Stimulated activated CD4-positive, alpha-beta T cell treated with anti-CD3 and anti-CD28 coated beads, Interleukin-4, amount 100 ng/mL, for 24 hours (primary cell): ENCODE measurements around the gene ZDHHC18.

Experiments
- DNase-seq: peaks from one replicate; pipeline ENCODE4 v3.0.0-alpha.2; 2020

The ZDHHC18 gene, protein sequence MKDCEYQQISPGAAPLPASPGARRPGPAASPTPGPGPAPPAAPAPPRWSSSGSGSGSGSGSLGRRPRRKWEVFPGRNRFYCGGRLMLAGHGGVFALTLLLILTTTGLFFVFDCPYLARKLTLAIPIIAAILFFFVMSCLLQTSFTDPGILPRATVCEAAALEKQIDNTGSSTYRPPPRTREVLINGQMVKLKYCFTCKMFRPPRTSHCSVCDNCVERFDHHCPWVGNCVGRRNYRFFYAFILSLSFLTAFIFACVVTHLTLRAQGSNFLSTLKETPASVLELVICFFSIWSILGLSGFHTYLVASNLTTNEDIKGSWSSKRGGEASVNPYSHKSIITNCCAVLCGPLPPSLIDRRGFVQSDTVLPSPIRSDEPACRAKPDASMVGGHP

DNA sequence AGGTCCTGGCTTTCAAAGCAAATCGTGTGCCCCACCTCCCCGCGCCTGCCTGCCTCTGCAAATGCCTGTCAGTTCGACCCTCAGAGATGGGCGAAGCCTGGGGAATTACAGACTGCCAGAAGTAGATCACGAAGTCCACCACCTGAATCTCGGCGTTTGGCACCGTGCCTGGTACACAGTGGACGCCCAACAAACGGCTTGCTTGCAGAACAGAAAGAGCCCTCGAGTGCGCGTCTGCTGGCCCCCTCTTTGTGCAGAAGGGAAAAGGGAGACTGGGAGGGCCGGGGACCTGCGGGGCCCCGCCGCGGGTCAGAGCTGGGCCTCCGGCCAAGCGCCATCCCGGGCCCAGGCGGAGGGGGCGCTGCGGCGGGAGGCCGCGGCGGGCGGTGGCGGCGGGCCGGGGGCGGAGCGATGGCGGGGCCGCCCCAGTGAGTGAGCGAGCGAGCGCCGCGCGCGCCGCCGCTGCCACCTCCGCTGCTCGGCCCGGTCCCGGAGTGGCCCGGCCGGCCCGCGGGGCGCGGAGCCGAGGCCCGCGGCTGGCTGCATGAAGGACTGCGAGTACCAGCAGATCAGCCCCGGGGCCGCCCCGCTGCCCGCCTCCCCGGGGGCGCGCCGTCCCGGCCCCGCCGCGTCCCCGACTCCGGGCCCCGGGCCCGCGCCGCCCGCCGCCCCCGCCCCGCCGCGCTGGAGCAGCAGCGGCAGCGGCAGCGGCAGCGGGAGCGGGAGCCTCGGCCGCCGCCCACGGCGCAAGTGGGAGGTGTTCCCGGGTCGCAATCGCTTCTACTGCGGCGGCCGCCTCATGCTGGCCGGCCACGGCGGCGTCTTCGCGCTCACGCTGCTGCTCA, at the start of gene ZDHHC18:
Gene ZDHHC18, plus strand, starts transcription at position 428 of the 845 bp plus-strand sequence. Its CDS starts 117 bp downstream, at position 545.
- DNase-seq, result peak; percentile 69

DNA sequence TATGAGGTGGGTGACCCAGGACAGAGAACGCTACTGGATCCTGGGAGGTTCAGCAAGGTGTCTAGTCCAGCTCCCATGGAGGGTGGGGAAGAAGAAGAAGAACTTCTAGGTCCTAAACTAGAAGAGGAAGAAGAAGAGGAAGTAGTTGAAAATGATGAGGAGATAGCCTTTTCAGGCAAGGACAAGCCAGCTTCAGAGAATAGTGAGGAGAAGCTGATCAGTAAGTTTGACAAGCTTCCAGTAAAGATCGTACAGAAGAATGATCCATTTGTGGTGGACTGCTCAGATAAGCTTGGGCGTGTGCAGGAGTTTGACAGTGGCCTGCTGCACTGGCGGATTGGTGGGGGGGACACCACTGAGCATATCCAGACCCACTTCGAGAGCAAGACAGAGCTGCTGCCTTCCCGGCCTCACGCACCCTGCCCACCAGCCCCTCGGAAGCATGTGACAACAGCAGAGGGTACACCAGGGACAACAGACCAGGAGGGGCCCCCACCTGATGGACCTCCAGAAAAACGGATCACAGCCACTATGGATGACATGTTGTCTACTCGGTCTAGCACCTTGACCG, 47.3 kb upstream of the ZDHHC18 start:
- no peak for DNase-seq

DNA sequence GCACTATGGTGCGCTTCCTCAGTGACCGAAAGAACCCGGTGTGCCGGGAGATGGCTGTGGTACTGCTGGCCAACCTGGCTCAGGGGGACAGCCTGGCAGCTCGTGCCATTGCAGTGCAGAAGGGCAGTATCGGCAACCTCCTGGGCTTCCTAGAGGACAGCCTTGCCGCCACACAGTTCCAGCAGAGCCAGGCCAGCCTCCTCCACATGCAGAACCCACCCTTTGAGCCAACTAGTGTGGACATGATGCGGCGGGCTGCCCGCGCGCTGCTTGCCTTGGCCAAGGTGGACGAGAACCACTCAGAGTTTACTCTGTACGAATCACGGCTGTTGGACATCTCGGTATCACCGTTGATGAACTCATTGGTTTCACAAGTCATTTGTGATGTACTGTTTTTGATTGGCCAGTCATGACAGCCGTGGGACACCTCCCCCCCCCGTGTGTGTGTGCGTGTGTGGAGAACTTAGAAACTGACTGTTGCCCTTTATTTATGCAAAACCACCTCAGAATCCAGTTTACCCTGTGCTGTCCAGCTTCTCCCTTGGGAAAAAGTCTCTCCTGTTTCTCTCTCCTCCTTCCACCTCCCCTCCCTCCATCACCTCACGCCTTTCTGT, 46.0 kb upstream of the ZDHHC18 start:
- DNase-seq, result no peak

DNA sequence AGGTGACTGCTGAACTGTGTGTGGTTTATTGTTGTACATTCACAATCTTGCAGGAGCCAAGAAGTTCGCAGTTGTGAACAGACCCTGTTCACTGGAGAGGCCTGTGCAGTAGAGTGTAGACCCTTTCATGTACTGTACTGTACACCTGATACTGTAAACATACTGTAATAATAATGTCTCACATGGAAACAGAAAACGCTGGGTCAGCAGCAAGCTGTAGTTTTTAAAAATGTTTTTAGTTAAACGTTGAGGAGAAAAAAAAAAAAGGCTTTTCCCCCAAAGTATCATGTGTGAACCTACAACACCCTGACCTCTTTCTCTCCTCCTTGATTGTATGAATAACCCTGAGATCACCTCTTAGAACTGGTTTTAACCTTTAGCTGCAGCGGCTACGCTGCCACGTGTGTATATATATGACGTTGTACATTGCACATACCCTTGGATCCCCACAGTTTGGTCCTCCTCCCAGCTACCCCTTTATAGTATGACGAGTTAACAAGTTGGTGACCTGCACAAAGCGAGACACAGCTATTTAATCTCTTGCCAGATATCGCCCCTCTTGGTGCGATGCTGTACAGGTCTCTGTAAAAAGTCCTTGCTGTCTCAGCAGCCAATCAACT, 45.2 kb upstream of the ZDHHC18 start:
- DNase-seq, result no peak

DNA sequence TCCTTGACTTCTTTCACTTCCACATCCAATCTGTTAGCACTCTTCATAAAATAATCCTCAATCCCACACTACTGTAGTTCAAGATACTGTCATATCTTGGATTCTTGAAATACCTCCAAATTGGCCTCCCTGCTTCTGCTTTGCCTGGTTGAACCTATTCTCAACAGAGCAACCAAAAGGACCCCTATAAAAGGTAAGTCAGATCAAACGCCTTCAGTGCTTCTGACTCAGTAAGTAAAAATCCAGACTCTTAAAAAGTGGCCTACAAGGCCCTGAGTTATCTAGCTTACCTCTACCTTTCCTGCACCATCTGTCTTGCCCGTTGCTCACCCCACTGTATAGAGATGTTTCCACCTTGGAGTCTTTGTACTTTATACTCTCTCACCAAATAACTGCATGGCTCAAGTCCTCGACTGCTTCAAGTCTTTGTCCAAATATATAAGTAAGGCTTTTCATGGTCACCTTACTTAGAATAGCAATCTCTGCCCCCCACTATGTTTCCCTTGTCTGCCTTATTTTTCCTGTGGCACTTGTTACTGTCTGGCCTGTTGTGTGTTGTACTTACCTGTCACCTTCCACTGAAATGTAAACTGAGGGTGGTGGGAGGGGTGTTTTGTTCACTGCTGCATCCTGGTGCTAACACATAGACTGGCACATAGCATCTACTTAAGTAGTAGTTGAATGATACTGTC, 43.8 kb upstream of the ZDHHC18 start:
- DNase-seq, result no peak

DNA sequence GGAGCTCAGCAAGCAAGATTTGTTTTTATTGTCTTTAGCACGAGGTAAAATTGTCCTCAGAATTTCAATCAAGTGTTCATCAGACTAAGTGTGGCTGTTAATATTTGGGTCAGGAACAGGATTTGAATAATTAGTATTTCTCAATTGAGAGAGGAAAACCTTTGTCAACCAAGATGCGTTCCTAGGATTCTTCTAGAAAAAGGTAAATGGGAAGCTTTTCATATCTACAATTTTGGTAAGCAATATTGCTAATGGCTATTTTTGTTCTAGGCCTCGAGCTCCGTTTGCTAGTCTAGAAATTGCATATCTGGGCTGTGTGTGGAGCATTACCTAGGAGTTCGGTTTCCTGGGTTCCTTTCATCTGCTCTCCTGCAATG, 42.9 kb upstream of the ZDHHC18 start:
- no peak for DNase-seq

DNA sequence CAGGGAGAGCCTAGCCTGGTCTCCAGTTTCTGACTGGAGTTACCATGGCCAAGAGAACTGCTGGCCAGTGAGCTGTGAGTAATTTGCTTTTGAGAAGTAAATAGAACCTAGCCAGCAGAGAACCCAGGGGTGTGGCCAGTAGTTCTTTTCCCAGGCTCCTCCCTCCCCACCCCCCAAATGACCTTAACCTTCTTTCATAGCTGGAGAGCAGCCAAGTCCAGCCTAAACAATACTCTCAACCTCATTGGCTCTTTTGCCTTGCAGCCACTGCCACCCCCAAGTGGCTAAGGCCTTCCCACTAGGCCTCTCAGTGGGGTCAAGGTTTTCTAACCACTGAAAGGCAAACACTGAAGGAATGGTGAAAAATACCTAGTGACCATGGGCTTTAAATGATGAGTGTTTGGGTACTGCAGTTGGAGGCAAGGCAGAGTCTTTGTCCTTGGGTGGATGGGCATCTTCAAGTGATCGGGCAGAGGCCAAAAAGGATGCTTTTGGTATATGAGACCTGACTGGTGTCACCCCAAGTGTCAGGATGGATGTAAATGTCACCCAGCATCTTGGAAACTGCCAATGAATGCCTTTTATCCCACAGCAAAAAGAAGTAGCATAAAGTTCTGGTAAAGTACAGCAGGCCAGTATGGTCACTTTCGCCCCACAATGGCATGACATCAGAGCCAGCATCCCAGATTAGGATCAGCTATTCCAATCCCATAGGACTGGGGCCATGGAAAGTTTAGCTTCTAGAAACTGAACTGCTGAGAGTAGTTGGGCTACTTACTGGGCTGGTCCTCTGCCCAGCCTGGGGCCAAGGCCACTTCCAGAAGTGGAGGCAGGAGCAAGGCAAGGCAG, 42.2 kb upstream of the ZDHHC18 start:
- no peak for DNase-seq

DNA sequence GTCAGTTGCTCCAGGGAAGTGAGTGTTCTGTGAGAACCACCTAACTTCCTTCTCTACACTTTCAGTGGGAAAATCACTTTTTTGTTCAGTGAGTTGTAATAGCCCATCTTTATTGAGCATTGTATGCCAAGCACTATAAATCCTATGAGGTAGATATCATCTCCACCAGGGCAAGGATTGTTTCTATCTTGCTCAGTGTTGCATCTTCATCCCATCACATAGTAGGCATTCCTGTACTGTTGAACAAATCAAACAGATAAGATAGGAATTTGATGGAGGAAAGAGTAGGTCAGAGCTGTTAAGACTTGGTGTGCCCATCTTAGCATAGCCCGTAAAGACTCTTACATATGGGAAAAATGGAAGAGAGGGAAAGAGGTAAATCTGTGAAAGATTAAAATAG, 41.6 kb upstream of the ZDHHC18 start:
- DNase-seq, result no peak

DNA sequence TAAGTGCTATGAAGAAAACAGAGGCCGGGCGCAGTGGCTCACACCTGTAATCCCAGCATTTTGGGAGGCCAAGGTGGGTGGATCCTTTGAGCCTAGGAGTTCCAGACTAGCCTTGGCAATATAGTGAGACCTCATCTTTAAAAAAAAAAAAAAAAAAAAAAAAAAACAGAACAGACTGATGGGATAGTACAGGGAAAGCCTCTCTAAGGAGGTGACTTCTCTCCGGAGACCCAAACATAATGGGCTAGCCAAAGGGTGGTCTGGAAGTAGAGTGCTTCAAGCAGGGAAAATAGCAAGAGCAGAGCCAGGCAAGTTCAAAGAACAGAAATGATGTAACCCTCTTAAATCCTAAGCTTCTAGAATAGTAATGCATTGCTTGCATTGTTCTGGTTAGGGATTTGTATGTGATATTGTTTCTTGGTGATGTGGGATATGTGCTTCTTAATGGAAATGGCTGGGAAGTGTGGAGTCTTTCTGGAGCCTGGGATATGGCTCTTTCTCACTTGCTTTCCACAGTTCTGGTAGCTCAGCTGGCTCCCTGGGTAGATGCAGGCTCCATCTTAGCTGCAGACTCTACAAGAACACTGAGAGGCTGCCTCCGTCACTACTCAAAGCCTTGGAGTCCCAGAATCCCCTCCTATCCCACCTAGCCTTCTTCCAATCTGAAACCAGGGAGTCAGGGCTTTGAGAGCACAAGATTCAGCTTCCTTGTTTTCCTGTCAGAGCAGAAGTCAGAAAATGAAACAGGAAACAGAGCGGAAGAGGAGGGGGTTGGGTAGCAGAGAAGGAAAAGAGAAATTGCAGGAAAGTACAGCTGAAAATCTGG, 40.7 kb upstream of the ZDHHC18 start:
- no peak for DNase-seq

DNA sequence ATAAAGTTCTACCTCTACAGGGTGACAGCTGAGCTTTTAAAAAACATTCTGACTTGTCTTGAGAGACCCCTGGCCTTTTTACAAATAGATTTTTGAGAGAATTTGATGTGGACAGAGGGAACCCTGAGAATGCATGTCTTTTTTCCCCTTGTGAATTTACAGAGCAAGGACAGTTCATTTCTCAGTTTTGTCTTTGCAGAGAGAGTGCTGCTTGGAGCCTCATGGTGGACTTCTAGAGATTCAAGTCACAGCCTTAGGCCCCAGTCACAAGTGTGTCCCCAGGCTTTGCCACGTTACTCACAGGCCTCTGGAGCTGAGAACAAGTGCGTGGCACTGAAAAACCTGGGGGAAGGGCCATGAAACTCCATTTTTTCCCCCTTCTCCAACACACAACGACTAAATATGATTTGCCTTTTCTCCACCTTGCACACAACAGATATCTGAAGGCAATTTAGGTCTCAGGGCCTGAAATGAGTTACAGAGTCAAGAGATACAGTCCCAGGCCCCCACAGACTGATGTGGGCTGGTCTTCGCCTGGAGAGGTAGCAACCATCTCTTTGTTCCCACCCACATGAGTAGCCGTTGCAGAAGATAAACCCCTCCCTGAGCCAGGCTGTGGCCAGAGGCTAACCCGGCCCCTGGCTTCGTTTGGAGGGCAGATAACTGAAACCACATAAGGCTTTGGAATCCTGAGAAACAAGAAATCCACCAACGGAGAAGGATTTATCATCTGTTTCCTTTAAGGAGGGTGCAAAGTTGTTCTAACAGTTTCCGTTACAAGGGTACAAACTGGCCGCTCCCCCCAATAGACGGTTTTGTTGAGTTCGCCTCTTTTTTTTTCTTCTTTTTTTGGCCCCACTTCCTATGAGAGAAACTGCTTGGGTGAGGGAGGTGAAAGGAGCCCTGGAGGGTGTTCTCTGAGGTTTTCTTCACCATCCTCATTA, 39.8 kb upstream of the ZDHHC18 start:
- DNase-seq, result peak; percentile 42

DNA sequence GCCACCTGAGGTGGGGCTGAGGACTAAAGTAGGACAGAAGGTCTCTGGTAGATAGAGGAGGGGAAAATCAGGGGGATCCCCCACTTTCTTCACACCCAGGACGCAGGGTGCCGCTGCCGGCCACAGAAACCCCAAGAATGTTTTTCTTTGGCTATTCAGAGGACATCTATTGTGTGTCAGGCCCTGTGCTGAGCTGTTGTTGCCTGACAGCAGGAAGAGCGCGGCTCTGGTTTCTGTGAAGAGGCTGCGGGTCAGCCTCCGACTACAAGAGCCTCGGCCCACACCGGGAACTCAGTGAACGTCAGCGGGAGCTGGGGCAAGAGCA, 39.1 kb upstream of the ZDHHC18 start:
- DNase-seq, result peak; percentile 71

DNA sequence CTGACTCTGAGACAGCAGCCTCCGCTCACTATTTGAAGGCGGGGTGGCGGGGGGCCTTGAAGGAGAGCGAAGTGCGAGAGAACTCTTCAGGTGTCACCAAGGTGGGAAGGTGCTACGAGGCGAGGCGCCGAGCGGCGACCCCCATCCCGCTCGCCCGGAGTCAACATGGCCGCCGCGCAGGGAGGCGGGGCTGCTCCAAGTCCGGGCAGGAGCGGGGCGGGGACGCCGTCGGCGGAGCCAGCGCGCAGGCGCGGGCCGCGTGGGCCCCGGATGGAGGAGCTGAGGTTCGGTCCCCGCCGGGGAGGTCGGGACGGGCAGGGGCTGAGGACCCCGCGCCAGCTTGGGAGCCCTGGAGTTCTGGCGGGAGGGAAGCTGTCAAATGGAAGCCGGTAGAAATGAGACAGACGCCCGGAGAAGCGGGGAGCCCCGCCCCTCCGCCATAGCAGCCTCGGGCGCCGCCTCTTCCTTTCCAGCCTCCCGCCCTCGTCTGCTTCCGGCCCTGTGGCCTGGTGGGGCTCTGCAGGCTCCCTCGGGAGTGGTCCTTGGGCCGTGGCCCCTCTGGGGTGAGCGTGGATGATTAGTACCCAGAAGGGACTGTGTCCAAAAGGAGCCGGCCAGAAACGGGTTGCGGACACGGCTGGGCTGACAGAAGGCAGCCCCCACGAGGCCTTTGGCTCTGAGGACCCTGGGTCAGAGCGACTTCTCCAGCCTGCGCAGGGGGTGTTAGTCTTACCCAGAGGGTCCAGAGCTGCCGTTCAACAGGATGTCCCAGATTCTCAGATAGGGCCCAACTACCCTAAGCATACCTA, 38.6 kb upstream of the ZDHHC18 start, which contains the start of gene PIGV:
Gene PIGV, plus strand, starts transcription at position 245 of the 809 bp plus-strand sequence. CDS start 2,866 bp downstream, outside the sequence.
- peak; percentile 89 for DNase-seq

DNA sequence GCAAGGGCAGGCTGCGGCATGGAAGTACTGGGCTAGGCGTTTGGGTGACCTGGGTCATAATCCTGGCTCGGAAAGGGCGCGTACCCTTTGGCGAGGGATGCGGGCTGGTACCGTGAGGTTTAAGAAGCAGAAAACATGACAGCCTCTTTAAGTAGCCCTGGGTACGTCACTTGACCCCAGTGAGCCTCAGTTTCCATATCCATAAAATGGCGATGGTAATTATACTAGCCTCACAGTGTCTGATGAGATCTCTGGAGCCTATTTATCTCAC, 38.0 kb upstream of the ZDHHC18 start:
- no peak for DNase-seq

DNA sequence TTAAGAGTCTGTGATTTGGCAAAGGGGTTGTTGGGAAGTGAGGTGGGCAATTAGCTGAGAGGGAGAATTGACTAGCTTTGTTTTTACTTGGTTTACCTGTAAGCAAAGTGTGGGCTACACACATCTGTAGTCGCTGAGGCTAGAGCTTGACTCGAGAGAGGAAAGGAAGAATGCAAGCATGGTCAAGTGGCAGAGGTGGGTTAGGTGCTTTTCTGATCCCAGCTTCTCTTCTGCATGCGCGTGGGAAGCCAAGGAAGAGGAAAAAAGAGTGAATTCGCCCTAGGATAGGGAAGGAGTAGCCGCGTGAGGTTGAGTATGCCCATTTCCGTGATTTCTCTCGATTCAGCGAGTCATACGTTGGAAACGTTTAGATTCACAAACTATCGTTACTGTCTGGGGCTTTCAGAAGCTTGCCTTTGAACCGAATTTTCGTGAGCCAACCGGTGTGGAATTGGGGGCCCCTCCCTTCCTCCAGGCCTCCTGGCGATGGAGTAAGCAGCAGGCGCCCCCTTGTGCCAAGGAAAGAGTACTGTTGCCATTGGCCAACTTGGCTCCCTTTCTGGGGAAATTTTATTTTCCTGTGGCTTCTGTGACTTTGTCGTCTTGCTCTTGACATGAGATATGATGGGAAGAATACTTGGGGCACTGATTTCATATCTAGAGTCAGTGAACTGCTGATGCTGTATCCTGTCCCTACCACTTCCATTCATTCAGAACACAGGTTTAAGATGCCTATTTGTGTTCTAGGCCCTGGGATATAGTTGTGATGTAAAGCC, 37.5 kb upstream of the ZDHHC18 start:
- peak; percentile 92 for DNase-seq

DNA sequence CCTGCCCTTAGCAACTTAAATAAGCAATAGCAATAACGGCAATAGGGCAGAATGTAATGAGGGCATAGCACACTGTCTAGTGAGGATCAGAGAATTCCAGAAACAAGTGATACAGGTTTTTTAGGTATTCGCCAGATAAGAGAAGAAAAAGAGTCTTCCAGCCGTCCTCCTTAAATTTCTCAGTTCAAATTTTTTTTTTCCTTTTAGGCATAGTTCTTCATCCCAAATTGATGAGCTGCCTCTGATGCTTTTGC, 36.9 kb upstream of the ZDHHC18 start:
- no peak for DNase-seq

DNA sequence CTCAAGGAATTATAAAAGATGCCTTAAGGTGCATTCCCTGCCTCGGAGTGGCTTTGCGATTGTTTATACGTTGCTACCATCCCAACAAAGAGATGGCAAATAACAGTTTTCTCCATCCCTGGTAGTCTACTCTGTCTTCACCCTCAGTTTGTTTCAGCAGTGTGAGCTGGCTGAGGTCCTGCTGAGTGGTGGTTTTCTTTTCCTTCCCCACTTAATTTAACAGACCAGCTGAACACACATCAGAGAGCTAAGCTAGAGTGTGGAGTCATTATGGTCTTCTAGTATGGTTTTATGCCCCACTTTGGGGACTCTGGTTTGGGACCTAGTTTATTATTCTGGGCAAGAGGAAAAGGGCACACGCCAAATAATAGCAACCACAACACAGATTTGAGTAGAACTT, 36.6 kb upstream of the ZDHHC18 start:
- DNase-seq, result no peak

DNA sequence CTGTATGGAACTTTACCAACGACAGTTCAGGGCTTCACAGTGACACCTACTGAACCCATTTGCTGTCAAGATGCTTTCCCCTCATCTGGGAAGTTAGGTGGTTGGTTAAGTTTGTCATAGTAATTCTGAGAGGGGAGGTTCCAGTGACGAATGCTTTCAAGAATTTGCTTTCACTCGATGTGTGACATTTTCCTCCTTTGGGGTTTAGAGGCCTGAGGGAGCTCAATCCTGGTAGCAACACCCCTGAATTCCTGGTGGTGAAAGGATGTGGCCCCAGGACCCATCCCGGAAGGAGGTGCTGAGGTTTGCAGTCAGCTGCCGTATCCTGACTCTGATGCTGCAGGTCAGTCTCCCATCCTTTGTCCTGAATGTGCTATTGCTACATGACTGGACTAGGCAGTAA, 35.9 kb upstream of the ZDHHC18 start:
- peak; percentile 48 for DNase-seq

DNA sequence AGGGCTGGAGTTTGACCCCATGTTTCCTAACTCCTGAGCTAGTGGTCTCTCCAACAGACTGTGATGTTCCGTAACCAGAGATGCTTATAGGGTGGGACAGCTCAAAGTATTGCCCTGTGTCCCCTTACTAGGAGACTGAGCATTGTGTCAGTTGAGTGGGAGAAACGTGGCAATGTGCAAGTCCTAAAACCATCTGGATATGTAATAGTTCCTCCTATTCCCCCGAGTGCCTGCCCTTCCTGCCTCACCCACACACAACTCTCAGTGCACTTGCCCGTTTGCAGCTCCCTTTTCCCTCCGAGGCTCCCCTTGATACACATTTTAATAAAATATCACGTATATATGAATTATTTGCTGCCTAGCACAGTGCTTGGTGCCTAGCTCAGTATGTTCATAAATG, 35.3 kb upstream of the ZDHHC18 start:
- DNase-seq, result no peak
